K562 (cell line): ENCODE results near the gene VAMP8. TPM values are rescaled to one million over a fixed set of nuclear protein-coding genes. Genes with fewer than 3 reads are reported as not detected.
A peak's percentile ranks its signal among the peaks of the same experiment; 100 is the strongest.

ENCODE experiments used
- DPF2 ChIP-seq: fragments of 450-650 bp; IDR thresholded peaks from 2 replicates; pipeline ENCODE4 v1.6.1; 2016
- E2F3 ChIP-seq: fragments of 250-450 bp; sonication (Bioruptor Pico); IDR thresholded peaks from 2 replicates; pipeline ENCODE4 v1.4.0; 2020; ENCODE audit warnings: mild to moderate bottlenecking
- FOSL1 ChIP-seq: fragments of 200-800 bp; sonication (Bioruptor generic); conservative IDR thresholded peaks from 2 replicates; pipeline ENCODE4 v1.6.1; 2016; ENCODE audit warnings: missing genetic modification characterization, missing compliant biosample characterization
- FOXK2 ChIP-seq, 2 experiments: fragments of 450-650 bp; IDR thresholded peaks in 1 of 2; conservative IDR thresholded peaks in 1 of 2; 2 replicates each; pipeline ENCODE4 v1.6.1; 2016; ENCODE audit warnings: low read depth in 2 of 2, mild to moderate bottlenecking in 1 of 2
- MXI1 ChIP-seq: IDR thresholded peaks from 2 replicates; pipeline ENCODE4 v1.6.1; 2011; ENCODE audit warnings: low read depth, mild to moderate bottlenecking, improper control_type of control experiment, low read length
- NBN ChIP-seq: fragments of 450-650 bp; IDR thresholded peaks from 2 replicates; pipeline ENCODE4 v1.6.1; 2016; ENCODE audit warnings: low read depth, mild to moderate bottlenecking
- NCOA6 ChIP-seq: fragments of 450-650 bp; IDR thresholded peaks from 2 replicates; pipeline ENCODE4 v1.6.1; 2017; ENCODE audit warnings: mild to moderate bottlenecking
- NFE2L1 ChIP-seq: fragments of 450-650 bp; IDR thresholded peaks from 2 replicates; pipeline ENCODE4 v1.6.1; 2016; ENCODE audit warnings: missing genetic modification characterization, low read depth, mild to moderate bottlenecking, missing compliant biosample characterization, moderate library complexity, borderline replicate concordance
- POLR2B ChIP-seq: fragments of 450-650 bp; IDR thresholded peaks from 2 replicates; pipeline ENCODE4 v1.6.1; 2018; ENCODE audit warnings: low read depth; ENCODE audit not compliant: partially characterized antibody
- SOX6 ChIP-seq: fragments of 450-650 bp; IDR thresholded peaks from 2 replicates; pipeline ENCODE4 v1.6.1; 2014; ENCODE audit warnings: mild to moderate bottlenecking
- SP2 ChIP-seq: IDR thresholded peaks from 2 replicates; pipeline ENCODE4 v1.6.1; 2011; ENCODE audit warnings: mild to moderate bottlenecking, low read depth, low read length, moderate library complexity; ENCODE audit not compliant: poor library complexity, severe bottlenecking; ENCODE audit errors: extremely low read depth
- ZNF140 ChIP-seq: fragments of 250-450 bp; sonication (Bioruptor Pico); IDR thresholded peaks from 2 replicates; pipeline ENCODE4 v1.8.0; 2021; ENCODE audit warnings: moderate library complexity, mild to moderate bottlenecking, inconsistent platforms
- ZNF212 ChIP-seq: fragments of 450-650 bp; formaldehyde crosslinking; IDR thresholded peaks from 2 replicates; pipeline ENCODE4 v1.4.0; 2020; ENCODE audit warnings: mild to moderate bottlenecking
- ZNF217 ChIP-seq: sonication (generic); formaldehyde crosslinking; IDR thresholded peaks from 2 replicates; pipeline ENCODE4 v1.8.0; 2022; ENCODE audit warnings: mild to moderate bottlenecking, missing genetic modification reagents
- polyA plus RNA-seq, 8 experiments: library from polyadenylated mRNA; depleted of rRNA in 4 of 8; stranded (reverse) in 5 of 8; unstranded in 3 of 8; fragments of >200 nt; fragmentation: Nextera tagmentation in 2 of 8; fragmentation: Illumina TruSeq in 1 of 8; extraction: Ambion mirVana in 2 of 8; extraction: Trizol in 1 of 8; gene quantifications; 2 replicates each; pipeline versions ENCODE4 v1.2.1 to v1.2.3, GENCODE V29; 2011 to 2014; ENCODE audit warnings: inconsistent platforms in 1 of 8, missing spikeins in 1 of 8
- total RNA-seq, 7 experiments: library from RNA; depleted of rRNA in 6 of 7; stranded (reverse); fragments of >200 nt in 6 of 7; fragmentation: Illumina TruSeq in 2 of 7; extraction: Trizol in 2 of 7; gene quantifications; 2 replicates each; pipeline versions ENCODE4 v1.2.1 to v1.2.3, GENCODE V29; 2011 to 2021; ENCODE audit warnings: low replicate concordance in 1 of 7
- TF ChIP-seq, protein P1 (sequence below): fragments of 250-450 bp; sonication (Bioruptor Pico); IDR thresholded peaks from 2 replicates; pipeline ENCODE4 v1.5.0; 2020; ENCODE audit warnings: mild to moderate bottlenecking, borderline replicate concordance
- TF ChIP-seq, protein P2 (sequence below): sonication (generic); IDR thresholded peaks from 2 replicates; pipeline ENCODE4 v1.6.1; 2016
- TF ChIP-seq, protein P3 (sequence below): fragments of 450-650 bp; IDR thresholded peaks from 2 replicates; pipeline ENCODE4 v1.6.1; 2016; ENCODE audit warnings: missing biosample characterization, missing genetic modification characterization
- TF ChIP-seq, protein P4 (sequence below): sonication (generic); formaldehyde crosslinking; IDR thresholded peaks from 2 replicates; pipeline ENCODE4 v1.8.1; 2023; ENCODE audit warnings: mild to moderate bottlenecking, missing genetic modification reagents, moderate library complexity
- TF ChIP-seq, protein P5 (sequence below): IDR thresholded peaks from 2 replicates; pipeline ENCODE4 v1.6.1; 2011; ENCODE audit warnings: borderline replicate concordance, low read depth, mild to moderate bottlenecking, moderate library complexity, low read length; ENCODE audit not compliant: insufficient read depth, poor library complexity, severe bottlenecking

Gene VAMP8
- total and polyA plus RNA-seq, 9 of the 15 experiments (the other 6 are each of a cell fraction or from before 2014, with no cell fraction given) = 107 to 571 (median 248) TPM

DNA sequence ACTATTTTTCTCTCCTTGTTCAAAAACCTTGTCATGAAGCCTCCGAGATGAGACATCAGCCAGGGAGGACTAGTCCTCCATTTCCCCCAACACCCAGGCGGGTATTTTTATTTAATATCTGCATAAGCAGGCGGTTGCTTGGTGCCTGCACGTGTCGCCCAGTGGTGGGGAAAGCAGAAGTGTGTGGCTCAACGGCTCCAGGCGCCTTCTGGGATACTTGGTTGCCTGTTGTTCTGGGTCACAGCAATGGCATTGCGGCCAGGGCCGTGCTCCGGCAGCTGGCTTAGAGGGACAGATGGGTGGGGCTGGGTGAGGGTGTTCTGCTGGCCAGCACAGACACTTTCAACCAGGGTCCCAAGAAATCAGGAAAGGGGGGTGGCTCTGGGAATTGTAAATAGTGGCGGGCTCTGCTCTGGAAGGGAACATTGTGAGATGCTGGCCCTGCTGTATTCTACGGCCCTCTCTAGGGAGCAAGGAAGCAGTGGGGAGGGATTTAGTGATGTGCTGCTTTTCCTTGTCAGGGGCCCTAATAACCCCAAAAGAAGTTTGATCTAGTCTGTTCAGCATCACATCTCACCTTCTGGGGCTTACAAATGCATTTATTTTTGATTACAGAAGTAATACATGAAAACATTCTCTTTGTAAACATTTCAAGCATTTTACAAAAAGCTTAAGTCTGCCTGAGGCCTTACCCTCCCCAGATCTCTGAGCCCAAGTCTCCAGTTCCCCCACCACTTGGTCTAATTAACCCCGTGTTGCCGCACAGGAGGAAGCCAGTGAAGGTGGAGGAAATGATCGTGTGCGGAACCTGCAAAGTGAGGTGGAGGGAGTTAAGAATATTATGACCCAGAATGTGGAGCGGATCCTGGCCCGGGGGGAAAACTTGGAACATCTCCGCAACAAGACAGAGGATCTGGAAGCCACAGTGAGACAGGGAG lies 1.1 kb downstream of the VAMP8 start (continued):
- TF ChIP-seq FOXK2 (conservative IDR thresholded peaks at IDR 0.05 in 1 of 2, IDR thresholded peaks at IDR 0.05 in 1 of 2; ENCODE audit: low read depth in 2 of 2) = no peak
- no peak for TF ChIP-seq NCOA6
- TF ChIP-seq, protein P1, sequence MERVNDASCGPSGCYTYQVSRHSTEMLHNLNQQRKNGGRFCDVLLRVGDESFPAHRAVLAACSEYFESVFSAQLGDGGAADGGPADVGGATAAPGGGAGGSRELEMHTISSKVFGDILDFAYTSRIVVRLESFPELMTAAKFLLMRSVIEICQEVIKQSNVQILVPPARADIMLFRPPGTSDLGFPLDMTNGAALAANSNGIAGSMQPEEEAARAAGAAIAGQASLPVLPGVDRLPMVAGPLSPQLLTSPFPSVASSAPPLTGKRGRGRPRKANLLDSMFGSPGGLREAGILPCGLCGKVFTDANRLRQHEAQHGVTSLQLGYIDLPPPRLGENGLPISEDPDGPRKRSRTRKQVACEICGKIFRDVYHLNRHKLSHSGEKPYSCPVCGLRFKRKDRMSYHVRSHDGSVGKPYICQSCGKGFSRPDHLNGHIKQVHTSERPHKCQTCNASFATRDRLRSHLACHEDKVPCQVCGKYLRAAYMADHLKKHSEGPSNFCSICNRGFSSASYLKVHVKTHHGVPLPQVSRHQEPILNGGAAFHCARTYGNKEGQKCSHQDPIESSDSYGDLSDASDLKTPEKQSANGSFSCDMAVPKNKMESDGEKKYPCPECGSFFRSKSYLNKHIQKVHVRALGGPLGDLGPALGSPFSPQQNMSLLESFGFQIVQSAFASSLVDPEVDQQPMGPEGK (CRISPR knock-in tag) = no peak
- no peak for TF ChIP-seq ZNF212 (CRISPR knock-in tag)
- TF ChIP-seq FOSL1 (tag) = no peak
- TF ChIP-seq MXI1 = 0 out of 2 replicates have a peak, but pooled peaks have one; percentile 19
- no peak for TF ChIP-seq NFE2L1 (tag)
- TF ChIP-seq NBN = no peak
- TF ChIP-seq SP2 = no peak
- TF ChIP-seq ZNF140 (CRISPR knock-in tag) = no peak
- TF ChIP-seq, protein P2, sequence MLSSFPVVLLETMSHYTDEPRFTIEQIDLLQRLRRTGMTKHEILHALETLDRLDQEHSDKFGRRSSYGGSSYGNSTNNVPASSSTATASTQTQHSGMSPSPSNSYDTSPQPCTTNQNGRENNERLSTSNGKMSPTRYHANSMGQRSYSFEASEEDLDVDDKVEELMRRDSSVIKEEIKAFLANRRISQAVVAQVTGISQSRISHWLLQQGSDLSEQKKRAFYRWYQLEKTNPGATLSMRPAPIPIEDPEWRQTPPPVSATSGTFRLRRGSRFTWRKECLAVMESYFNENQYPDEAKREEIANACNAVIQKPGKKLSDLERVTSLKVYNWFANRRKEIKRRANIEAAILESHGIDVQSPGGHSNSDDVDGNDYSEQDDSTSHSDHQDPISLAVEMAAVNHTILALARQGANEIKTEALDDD = no peak
- no peak for TF ChIP-seq SOX6
- no peak for TF ChIP-seq ZNF217 (CRISPR knock-in tag)
- TF ChIP-seq, protein P3, sequence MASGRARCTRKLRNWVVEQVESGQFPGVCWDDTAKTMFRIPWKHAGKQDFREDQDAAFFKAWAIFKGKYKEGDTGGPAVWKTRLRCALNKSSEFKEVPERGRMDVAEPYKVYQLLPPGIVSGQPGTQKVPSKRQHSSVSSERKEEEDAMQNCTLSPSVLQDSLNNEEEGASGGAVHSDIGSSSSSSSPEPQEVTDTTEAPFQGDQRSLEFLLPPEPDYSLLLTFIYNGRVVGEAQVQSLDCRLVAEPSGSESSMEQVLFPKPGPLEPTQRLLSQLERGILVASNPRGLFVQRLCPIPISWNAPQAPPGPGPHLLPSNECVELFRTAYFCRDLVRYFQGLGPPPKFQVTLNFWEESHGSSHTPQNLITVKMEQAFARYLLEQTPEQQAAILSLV (tag) = 0 out of 2 replicates have a peak, but pooled peaks have one; percentile 25
- TF ChIP-seq, protein P4, sequence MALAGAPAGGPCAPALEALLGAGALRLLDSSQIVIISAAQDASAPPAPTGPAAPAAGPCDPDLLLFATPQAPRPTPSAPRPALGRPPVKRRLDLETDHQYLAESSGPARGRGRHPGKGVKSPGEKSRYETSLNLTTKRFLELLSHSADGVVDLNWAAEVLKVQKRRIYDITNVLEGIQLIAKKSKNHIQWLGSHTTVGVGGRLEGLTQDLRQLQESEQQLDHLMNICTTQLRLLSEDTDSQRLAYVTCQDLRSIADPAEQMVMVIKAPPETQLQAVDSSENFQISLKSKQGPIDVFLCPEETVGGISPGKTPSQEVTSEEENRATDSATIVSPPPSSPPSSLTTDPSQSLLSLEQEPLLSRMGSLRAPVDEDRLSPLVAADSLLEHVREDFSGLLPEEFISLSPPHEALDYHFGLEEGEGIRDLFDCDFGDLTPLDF (CRISPR knock-in tag) = no peak
- no peak for TF ChIP-seq DPF2
- TF ChIP-seq, protein P5, sequence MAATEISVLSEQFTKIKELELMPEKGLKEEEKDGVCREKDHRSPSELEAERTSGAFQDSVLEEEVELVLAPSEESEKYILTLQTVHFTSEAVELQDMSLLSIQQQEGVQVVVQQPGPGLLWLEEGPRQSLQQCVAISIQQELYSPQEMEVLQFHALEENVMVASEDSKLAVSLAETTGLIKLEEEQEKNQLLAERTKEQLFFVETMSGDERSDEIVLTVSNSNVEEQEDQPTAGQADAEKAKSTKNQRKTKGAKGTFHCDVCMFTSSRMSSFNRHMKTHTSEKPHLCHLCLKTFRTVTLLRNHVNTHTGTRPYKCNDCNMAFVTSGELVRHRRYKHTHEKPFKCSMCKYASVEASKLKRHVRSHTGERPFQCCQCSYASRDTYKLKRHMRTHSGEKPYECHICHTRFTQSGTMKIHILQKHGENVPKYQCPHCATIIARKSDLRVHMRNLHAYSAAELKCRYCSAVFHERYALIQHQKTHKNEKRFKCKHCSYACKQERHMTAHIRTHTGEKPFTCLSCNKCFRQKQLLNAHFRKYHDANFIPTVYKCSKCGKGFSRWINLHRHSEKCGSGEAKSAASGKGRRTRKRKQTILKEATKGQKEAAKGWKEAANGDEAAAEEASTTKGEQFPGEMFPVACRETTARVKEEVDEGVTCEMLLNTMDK = no peak
- TF ChIP-seq POLR2B = no peak
- TF ChIP-seq E2F3 (CRISPR knock-in tag) = no peak; the same call in 1 of the 2 replicates
